H1 (cell line): ENCODE data around the gene UGT1A3.

Source experiments
- CTCF ChIP-seq, 3 experiments: IDR thresholded peaks; 1 replicate in 2 of 3; 2 replicates in 1 of 3; pipeline versions ENCODE4 v1.5.1 to v1.6.1; 2011; ENCODE audit warnings: low read length in 3 of 3, mild to moderate bottlenecking in 3 of 3, inconsistent platforms in 2 of 3, low read depth in 1 of 3, moderate library complexity in 1 of 3; ENCODE audit not compliant: insufficient read depth in 1 of 3; ENCODE audit errors: control extremely low read depth in 1 of 3
- POLR2A ChIP-seq, 2 experiments: IDR thresholded peaks; 1 replicate in 1 of 2; 2 replicates in 1 of 2; pipeline ENCODE4 v1.6.1; 2011; ENCODE audit warnings: low read depth in 2 of 2, low read length in 2 of 2, mild to moderate bottlenecking in 2 of 2; ENCODE audit errors: control extremely low read depth in 1 of 2

GRCh38 chr2:233711312-233712008 is 17.4 kb upstream of the UGT1A3 start:
- TF ChIP-seq POLR2A (IDR thresholded peaks at IDR 0.05; ENCODE audit: control extremely low read depth in 1 of 2, low read depth in 2 of 2, low read length in 2 of 2), result no peak
- TF ChIP-seq CTCF (IDR thresholded peaks at IDR 0.05; ENCODE audit: control extremely low read depth in 1 of 3, insufficient read depth in 1 of 3, low read depth in 1 of 3, low read length in 3 of 3), result peak; percentile 83 to 91 (median 90)
